Kidney epithelial cell (primary cell): ENCODE results near the gene GJB5. TPM values are rescaled to one million over a fixed set of nuclear protein-coding genes. Genes with fewer than 3 reads are reported as not detected.

Experiments
- DNase-seq: peaks from one replicate; pipeline ENCODE4 v3.0.0-alpha.2; 2010; ENCODE audit warnings: low read depth
- H3K27me3 ChIP-seq: 2 replicates; pipeline ENCODE4 v1.6.0; 2011; ENCODE audit warnings: low read length; ENCODE audit not compliant: control insufficient read depth, insufficient read depth
- H3K36me3 ChIP-seq: 2 replicates; pipeline ENCODE4 v1.5.1; 2011; ENCODE audit warnings: low read length; ENCODE audit not compliant: control insufficient read depth, insufficient read depth
- H3K4me3 ChIP-seq: 2 replicates; pipeline ENCODE4 v1.5.1; 2011; ENCODE audit warnings: low read depth, mild to moderate bottlenecking, control low read depth, low read length
- total RNA-seq: library from RNA; depleted of rRNA; stranded (reverse); fragments of >200 nt; gene quantifications from 2 replicates; pipeline ENCODE4 v1.2.3, GENCODE V29; 2015
- TF ChIP-seq, protein P1 (sequence below): IDR thresholded peaks from 2 replicates; pipeline ENCODE4 v1.5.1; 2011; ENCODE audit warnings: mild to moderate bottlenecking, moderate library complexity, low read length, control low read depth, inconsistent platforms; ENCODE audit not compliant: insufficient read depth, poor library complexity, severe bottlenecking

Gene GJB5
- total RNA-seq, 1 donor from 2014 or later, result not detected

DNA sequence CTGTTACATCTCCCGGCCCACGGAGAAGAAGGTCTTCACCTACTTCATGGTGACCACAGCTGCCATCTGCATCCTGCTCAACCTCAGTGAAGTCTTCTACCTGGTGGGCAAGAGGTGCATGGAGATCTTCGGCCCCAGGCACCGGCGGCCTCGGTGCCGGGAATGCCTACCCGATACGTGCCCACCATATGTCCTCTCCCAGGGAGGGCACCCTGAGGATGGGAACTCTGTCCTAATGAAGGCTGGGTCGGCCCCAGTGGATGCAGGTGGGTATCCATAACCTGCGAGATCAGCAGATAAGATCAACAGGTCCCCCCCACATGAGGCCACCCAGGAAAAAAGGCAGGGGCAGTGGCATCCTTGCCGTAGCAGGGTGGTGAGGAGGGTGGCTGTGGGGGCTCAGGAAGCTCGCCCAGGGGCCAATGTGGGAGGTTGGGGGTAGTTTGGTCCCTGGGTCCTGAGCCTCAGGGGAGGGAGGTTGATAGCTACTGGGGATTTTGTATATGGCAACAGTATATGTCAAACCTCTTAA, 7.0 kb downstream of the GJB5 start:
- DNase-seq, result no peak
- no peak overlapping the region for H3K4me3 ChIP-seq
- H3K27me3 ChIP-seq, result no peaks in the 10 kb centered on the region
- TF ChIP-seq, protein P1, sequence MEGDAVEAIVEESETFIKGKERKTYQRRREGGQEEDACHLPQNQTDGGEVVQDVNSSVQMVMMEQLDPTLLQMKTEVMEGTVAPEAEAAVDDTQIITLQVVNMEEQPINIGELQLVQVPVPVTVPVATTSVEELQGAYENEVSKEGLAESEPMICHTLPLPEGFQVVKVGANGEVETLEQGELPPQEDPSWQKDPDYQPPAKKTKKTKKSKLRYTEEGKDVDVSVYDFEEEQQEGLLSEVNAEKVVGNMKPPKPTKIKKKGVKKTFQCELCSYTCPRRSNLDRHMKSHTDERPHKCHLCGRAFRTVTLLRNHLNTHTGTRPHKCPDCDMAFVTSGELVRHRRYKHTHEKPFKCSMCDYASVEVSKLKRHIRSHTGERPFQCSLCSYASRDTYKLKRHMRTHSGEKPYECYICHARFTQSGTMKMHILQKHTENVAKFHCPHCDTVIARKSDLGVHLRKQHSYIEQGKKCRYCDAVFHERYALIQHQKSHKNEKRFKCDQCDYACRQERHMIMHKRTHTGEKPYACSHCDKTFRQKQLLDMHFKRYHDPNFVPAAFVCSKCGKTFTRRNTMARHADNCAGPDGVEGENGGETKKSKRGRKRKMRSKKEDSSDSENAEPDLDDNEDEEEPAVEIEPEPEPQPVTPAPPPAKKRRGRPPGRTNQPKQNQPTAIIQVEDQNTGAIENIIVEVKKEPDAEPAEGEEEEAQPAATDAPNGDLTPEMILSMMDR, result no peak
- no peaks in the 10 kb centered on the region for H3K36me3 ChIP-seq

DNA sequence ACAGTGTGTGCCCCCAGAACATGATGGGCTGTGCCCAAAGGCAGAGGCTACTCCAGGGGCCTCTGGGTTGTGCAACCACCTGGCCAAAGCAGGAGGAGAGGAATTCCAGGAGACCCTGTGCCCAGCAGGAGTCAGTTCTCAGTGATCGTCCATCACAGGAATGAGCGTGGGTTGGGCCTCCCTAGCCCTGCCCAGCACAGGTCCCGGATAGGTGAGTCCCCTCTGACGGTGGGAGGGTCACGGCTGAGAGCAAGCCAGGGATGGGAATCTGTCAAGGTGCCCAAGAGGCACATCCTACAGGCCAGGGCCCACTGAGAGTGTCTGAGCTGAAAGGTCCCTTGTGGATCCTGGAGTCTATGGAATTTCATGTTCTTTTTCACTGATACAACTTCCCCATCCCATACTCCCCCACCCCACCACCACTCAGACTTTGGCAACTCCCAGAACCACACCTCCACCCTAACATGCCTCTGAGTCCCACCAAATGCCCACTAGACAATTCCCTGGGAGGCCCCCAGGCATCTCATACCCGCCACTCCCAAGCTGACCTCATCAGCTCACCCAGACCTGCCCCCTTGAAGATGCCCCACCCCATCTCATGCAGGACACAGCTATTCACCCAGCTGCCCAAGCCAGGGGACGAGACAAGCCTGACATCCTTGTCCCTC, 7.8 kb downstream of the GJB5 start:
- Histone ChIP-seq H3K27me3 (no peaks in the 10 kb centered on the region), H3K36me3 (no peaks in the 10 kb centered on the region), H3K4me3 (no peak overlapping the region)
- TF ChIP-seq, protein P1, result no peak
- DNase-seq, result no peak

DNA sequence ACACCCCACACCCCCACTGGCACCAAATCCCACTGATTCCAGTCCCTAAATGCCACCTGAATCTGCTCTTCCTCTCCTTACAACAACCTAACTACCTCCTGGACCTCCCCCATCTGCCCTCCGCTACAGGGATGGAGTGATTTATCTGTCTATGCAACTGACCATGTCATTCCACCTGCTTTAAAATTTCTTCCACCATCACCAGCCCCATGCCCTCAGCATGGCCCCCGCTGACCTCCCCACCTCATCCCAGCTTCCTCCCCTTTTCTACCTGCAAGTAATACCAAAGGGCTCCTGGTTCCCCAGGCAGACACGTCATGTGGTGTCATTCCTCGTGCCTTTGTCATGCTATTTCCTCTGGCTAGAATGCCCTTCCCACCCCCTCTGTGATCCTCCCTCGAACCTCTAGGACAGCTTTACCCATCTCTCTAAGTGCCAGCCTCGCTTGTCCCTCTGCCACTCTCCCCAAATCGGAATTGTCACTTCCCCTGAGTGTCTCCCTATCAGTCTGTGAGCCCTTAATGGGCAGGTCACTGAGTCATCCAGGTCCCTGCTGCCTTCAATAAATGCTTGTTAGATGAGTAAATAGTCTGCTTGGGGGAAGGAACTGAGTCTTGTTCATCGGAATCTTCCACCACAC, 8.4 kb downstream of the GJB5 start:
- DNase-seq, result peak; percentile 72
- Histone ChIP-seq H3K36me3 (no peaks in the 10 kb centered on the region), H3K27me3 (no peaks in the 10 kb centered on the region), H3K4me3 (no peak overlapping the region)
- TF ChIP-seq, protein P1, result no peak

DNA sequence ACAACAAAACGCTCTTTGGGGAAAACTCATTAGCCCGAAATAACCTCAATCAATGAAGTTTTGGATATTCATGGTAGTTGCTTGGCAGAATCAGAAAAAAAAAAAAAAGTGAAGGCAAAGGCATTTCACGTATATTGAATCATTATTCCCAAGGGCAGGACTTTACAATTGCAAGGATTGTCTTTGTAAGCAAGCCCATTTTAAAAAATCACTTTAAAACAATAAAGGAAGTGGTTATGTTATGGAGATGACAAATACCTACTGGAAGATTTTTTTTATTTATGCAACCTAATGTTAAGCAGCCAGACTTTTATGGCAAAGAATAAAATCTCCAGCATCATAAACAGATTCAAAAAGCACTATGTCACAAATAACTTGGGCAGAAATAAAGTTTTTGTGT, 14.0 kb downstream of the GJB5 start:
- H3K36me3 ChIP-seq, result no peaks in the 10 kb centered on the region

DNA sequence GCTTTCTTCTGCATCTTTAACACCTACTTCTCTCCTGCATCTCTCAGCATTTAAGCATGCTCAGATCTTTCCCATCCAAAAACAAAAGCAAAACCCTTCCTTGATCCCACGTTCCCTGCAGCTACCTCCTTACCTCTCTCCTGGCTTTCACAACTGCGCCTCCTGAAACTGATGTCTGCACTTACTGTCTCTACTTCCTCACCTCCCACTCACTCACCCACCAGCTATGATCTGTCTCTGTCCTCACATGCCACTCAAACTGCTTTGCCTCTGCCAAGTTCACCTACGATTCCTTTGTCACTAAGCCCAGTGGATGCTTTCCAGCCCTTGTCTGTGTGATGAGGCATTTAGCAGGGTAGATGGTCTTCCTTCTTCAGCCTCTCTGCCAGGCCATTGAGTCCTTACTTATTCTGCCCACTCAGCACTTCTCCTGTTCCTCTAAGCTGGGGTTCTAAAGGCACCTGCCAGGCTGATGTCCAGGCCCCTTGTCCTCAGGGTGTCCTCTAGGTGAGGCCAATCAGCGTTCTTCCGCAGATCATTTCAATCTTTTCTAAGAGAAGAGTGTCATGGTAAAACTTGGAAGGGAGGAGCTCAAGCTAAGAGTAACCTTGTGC, 16.2 kb downstream of the GJB5 start:
- Histone ChIP-seq H3K4me3 (no peak overlapping the region), H3K27me3 (no peaks in the 10 kb centered on the region), H3K36me3 (no peaks in the 10 kb centered on the region)
- TF ChIP-seq, protein P1, result no peak
- no peak for DNase-seq

More for the DNA sequence above, 14.0 kb downstream of the GJB5 start:
- Histone ChIP-seq H3K4me3 (no peak overlapping the region), H3K27me3 (no peaks in the 10 kb centered on the region)
- DNase-seq, result no peak
- TF ChIP-seq, protein P1, result no peak
